ENCODE results near the gene RSPH10B2.
"Not testable (repeated sequence)": the region's sequence is repeated elsewhere in the genome, so short reads cannot be mapped to it uniquely, and the experiment has no call there.

The RSPH10B2 gene

DNA sequence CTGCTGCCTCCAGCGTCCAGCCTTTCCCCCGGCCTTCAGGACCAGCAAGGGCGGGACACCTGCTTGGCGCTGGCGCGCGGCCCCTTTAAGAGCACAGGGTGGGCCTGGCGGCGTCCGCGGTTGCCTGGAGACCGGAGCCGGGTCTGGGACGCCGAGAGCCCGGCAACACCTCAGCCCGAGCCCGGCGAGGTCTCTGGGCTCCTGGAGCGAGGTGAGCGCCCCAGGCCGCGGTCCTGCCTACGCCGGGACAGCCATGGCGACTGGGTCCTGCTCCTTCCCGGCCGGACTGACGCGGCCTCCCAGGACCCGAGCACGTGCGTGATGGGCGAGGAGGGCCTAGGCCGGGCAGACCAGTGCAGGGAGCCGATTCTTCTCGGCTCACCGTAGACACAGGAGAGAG, at the start of gene RSPH10B2:
Gene RSPH10B2 (plus strand): TSS at position 140 of the 400 bp plus-strand sequence. CDS start 3,575 bp downstream, outside the sequence.
- H3K4me3 ChIP-seq (ENCODE audit: low read depth, low read length): not testable (repeated sequence)

- TF ChIP-seq CTCF (IDR thresholded peaks at IDR 0.05; ENCODE audit: low read depth, low read length): no peak
- H3K4me3 ChIP-seq (ENCODE audit: low read depth, low read length): peak overlapping the region; percentile 94
Measured at GRCh38 chr7:6705959-6706665, 47.8 kb upstream of the RSPH10B2 start.

- H3K4me3 ChIP-seq (ENCODE audit: low read depth, low read length): peak within 1 kb of the TSS; percentile 94
Measured at GRCh38 chr7:6706666-6707407, 47.1 kb upstream of the RSPH10B2 start, which contains the start of gene ZNF12. Gene ZNF12, minus strand, starts transcription at chr7:6706947. Its CDS starts 1,774 bp downstream, at chr7:6705173.

GRCh38 chr7:6708304-6708703, 45.6 kb upstream of the RSPH10B2 start:
- H3K4me3 ChIP-seq (ENCODE audit: low read depth, low read length): no peak overlapping the region
- TF ChIP-seq CTCF (IDR thresholded peaks at IDR 0.05; ENCODE audit: low read depth, low read length): no peak

More at GRCh38 chr7:6706666-6707407, 47.1 kb upstream of the RSPH10B2 start, which contains the start of gene ZNF12:
- no peak for TF ChIP-seq CTCF (IDR thresholded peaks at IDR 0.05; ENCODE audit: low read depth, low read length)

- no peak for TF ChIP-seq CTCF (IDR thresholded peaks at IDR 0.05; ENCODE audit: low read depth, low read length)
- H3K4me3 ChIP-seq (ENCODE audit: low read depth, low read length): no peak overlapping the region
Measured at GRCh38 chr7:6709808-6710207, 44.1 kb upstream of the RSPH10B2 start.

GRCh38 chr7:6714360-6714759, 39.5 kb upstream of the RSPH10B2 start:
- H3K4me3 ChIP-seq (ENCODE audit: low read depth, low read length): no peak overlapping the region
- no peak for TF ChIP-seq CTCF (IDR thresholded peaks at IDR 0.05; ENCODE audit: low read depth, low read length)

DNA sequence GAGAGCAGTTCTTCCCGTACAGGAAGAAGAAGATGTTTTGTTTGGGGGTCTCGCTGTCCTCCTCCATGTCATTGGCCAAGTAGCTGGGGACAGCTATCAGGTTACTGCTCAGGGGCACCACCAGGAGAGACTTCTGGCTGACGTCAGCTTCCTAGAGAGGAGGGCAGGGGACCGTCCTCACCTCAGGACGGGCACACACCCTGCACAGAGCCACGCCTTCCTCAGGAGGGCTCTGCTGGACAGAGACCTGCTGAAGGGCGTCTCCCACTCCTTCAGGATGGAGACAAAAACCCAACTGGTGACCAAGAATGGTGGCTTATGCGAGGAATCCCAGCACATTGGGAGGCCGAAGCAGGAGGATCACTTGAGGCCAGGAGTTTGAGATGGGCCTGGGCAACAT, 38.0 kb upstream of the RSPH10B2 start:
- H3K4me3 ChIP-seq (ENCODE audit: low read depth, low read length): not testable (repeated sequence)

DNA sequence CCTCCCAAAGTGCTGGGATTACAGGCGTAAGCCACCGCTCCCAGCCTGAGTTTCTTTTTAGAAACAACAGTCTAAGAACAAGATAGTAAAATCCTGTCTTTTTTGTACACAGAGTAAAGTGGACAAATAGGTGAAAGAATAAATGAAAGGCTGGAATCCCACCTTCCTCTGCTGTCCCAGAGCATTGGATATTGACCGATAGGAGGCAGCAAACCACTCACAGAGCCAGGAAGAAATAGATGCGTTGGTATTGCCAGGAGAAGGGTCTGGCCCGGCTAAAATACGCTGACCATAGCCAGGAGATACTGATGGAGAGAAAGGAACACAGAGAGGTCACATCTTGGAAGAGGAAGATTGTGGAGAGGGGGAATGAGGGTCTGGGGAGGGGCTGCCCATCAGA, 35.8 kb upstream of the RSPH10B2 start:
- no peak for TF ChIP-seq CTCF (IDR thresholded peaks at IDR 0.05; ENCODE audit: low read depth, low read length)
- no peak overlapping the region for H3K4me3 ChIP-seq (ENCODE audit: low read depth, low read length)

DNA sequence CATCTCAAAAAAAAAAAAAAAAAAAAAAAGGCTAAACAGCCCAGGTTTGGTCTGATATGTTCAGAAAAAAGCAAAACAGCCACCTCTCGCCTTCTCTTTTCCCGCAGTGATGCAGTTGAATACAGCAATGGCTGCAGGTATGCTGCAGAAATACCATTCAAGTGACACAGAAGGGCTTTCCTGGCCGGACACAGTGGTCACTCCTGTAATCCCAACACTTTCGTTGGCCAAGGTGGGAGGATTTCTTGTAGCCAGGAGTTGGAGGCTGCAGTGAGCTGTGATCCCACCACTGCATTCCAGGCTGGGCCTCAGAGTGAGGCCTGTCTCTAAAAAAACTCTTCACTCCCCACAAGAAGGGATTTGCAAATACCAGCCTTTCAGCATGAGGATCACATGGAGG, 29.6 kb upstream of the RSPH10B2 start:
- not testable (repeated sequence) for H3K4me3 ChIP-seq (ENCODE audit: low read depth, low read length)
